Lower leg skin (tissue), 3 donors: ENCODE data around the gene PROSER2.

Experiments used
- POLR2A ChIP-seq, 2 donors: fragments of 450-650 bp; IDR thresholded peaks; one replicate each; pipeline ENCODE4 v1.6.1; 2016 to 2017; ENCODE audit warnings: antibody characterized with exemption in 2 of 2, mild to moderate bottlenecking in 1 of 2, moderate library complexity in 1 of 2
- TF ChIP-seq, protein P1 (sequence below), 3 donors: fragments of 450-650 bp; IDR thresholded peaks; one replicate each; pipeline ENCODE4 v1.5.1; 2016; ENCODE audit warnings: antibody characterized with exemption in 3 of 3, mild to moderate bottlenecking in 3 of 3, moderate library complexity in 2 of 3

DNA sequence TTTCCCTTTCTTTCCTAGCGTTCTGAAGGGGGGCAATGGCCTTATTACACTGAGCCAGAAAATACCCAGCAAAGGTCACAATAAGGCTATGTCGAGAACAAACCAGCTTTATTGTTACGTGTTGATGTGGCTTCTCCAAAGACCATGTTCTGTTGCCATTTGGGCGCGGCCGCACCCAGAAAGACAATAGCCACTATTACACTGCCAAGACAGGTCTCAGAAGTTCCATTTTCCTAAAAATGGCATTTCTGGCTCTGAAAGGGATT, 77.8 kb downstream of the PROSER2 start:
- TF ChIP-seq, protein P1, sequence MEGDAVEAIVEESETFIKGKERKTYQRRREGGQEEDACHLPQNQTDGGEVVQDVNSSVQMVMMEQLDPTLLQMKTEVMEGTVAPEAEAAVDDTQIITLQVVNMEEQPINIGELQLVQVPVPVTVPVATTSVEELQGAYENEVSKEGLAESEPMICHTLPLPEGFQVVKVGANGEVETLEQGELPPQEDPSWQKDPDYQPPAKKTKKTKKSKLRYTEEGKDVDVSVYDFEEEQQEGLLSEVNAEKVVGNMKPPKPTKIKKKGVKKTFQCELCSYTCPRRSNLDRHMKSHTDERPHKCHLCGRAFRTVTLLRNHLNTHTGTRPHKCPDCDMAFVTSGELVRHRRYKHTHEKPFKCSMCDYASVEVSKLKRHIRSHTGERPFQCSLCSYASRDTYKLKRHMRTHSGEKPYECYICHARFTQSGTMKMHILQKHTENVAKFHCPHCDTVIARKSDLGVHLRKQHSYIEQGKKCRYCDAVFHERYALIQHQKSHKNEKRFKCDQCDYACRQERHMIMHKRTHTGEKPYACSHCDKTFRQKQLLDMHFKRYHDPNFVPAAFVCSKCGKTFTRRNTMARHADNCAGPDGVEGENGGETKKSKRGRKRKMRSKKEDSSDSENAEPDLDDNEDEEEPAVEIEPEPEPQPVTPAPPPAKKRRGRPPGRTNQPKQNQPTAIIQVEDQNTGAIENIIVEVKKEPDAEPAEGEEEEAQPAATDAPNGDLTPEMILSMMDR (IDR thresholded peaks at IDR 0.05) = no peak
- no peak for TF ChIP-seq POLR2A (IDR thresholded peaks at IDR 0.05)
